Neutrophil (primary cell): ENCODE data around the gene KCTD2.

ENCODE experiments used
- H3K27ac ChIP-seq: fragments of 200-600 bp; sonication (generic); 2 replicates; pipeline ENCODE4 v1.5.1; 2016; ENCODE audit warnings: mild to moderate bottlenecking, moderate library complexity
- H3K27me3 ChIP-seq: fragments of 200-600 bp; sonication (generic); 2 replicates; pipeline ENCODE4 v1.6.0; 2016; ENCODE audit warnings: mild to moderate bottlenecking
- H3K36me3 ChIP-seq: fragments of 200-600 bp; sonication (generic); 2 replicates; pipeline ENCODE4 v1.5.1; 2017
- H3K4me1 ChIP-seq, 2 experiments: fragments of 200-600 bp in 1 of 2; sonication (generic) in 1 of 2; 1 replicate in 1 of 2; 2 replicates in 1 of 2; pipeline versions ENCODE4 v1.5.1 to v1.6.1; 2013 to 2016; ENCODE audit warnings: low read depth in 1 of 2, low read length in 1 of 2, mild to moderate bottlenecking in 1 of 2, moderate library complexity in 1 of 2; ENCODE audit not compliant: control insufficient read depth in 1 of 2, insufficient read depth in 1 of 2
- H3K4me3 ChIP-seq, 2 experiments: fragments of 200-600 bp in 1 of 2; sonication (generic) in 1 of 2; 1 replicate in 1 of 2; 2 replicates in 1 of 2; pipeline ENCODE4 v1.5.1; 2013 to 2016; ENCODE audit warnings: low read depth in 1 of 2, low read length in 1 of 2, mild to moderate bottlenecking in 1 of 2, moderate library complexity in 1 of 2
- H3K9me3 ChIP-seq: fragments of 200-600 bp; sonication (generic); 2 replicates; pipeline ENCODE4 v1.5.1; 2016
- TF ChIP-seq, protein P1 (sequence below): fragments of 200-600 bp; sonication (generic); IDR thresholded peaks from 2 replicates; pipeline ENCODE4 v1.5.1; 2016; ENCODE audit warnings: antibody characterized with exemption

KCTD2 gene

DNA sequence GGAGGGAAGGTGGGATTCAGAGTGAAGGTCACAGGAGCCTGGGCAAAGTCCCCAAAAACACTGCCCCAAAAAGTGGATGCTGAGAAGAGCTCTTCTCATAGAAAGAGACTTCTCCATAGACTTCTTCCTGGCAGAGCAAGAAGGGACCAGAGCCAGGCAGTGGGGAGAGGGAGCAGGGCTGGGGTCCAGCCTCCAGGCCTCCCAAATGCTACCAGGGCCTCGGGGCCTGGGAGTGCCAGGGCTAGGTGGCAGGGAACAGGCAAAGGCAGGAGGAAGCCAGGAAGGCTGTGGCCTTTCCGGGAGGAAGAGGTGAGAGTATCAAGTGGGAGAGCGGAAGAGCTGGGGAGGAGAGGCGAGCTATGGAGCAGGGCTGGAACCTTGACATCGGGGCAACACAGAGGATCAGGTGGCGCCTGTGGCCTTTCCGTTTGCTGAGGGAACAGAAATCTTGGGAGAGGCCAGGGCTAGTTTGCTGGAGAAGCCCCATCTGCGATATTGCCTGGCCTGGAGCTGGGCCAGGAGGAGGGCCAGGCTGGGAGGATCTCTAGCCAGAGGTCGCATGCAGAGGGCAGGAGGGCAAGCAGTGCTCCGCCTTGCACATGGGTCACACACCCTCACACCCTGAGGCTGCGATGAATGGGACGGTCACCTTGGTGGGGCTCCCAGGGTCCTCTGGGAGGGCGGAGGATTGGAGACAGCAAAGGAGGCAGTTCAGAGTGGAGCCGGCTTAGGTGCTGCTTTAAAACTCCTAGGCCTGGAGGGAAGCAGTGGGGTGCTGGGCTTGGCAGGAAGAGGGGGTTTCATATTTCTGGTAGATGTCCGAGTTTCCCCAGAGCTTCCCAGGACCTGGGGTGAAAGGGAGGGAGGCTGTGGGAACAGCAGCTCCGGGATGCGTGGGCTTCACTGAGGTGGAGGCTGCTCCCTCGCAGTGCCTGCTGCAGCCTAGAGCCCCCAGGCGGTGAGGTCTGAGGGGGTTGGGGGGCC is 44.1 kb downstream of the KCTD2 start:
- Histone ChIP-seq H3K27ac (peak overlapping the region; percentile 98), H3K4me3 (no peak overlapping the region), H3K36me3 (peaks cover 8% of the 10 kb centered on the region), H3K9me3 (no peaks in the 10 kb centered on the region), H3K27me3 (no peaks in the 10 kb centered on the region), H3K4me1 (peaks cover 79 to 86% of the 10 kb centered on the region in 2 experiments)
- TF ChIP-seq, protein P1, sequence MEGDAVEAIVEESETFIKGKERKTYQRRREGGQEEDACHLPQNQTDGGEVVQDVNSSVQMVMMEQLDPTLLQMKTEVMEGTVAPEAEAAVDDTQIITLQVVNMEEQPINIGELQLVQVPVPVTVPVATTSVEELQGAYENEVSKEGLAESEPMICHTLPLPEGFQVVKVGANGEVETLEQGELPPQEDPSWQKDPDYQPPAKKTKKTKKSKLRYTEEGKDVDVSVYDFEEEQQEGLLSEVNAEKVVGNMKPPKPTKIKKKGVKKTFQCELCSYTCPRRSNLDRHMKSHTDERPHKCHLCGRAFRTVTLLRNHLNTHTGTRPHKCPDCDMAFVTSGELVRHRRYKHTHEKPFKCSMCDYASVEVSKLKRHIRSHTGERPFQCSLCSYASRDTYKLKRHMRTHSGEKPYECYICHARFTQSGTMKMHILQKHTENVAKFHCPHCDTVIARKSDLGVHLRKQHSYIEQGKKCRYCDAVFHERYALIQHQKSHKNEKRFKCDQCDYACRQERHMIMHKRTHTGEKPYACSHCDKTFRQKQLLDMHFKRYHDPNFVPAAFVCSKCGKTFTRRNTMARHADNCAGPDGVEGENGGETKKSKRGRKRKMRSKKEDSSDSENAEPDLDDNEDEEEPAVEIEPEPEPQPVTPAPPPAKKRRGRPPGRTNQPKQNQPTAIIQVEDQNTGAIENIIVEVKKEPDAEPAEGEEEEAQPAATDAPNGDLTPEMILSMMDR: no peak

DNA sequence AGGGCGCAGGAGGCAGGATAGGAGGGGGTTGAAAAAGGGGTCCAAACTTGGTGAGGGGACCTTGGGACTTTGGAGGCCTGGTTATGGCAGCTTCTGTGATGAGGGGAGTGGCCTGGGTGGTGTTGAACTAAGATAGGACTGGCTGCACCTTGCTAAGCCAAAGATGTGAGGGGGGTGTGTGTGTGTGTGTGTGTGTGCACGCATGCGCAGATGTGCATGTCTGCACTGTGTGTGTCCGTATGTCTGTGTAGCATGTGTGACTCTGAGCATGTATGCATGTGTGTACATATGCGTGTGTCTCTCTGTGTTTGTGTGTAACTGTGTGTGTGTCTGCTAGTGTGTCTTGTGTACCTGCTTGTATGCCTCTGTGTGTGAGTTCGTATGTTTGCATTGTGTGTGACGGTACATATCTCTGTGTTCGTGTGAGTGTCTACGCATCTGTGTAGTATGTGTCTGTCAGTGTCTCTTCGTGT is 44.9 kb downstream of the KCTD2 start:
- Histone ChIP-seq H3K4me3 (peak overlapping the region in 1 of 2 experiments; percentile 42), H3K4me1 (peaks cover 86 to 94% of the 10 kb centered on the region in 2 experiments), H3K27me3 (no peaks in the 10 kb centered on the region), H3K27ac (peak overlapping the region; percentile 98), H3K9me3 (no peaks in the 10 kb centered on the region), H3K36me3 (peaks cover 8% of the 10 kb centered on the region)
- TF ChIP-seq, protein P1: no peak

GRCh38 chr17:75093548-75094158 is 46.6 kb downstream of the KCTD2 start:
- Histone ChIP-seq H3K27ac (peak overlapping the region; percentile 98), H3K27me3 (no peaks in the 10 kb centered on the region), H3K36me3 (peaks cover 24% of the 10 kb centered on the region), H3K4me3 (peak overlapping the region in 1 of 2 experiments; percentile 42), H3K4me1 (peaks cover 81 to 85% of the 10 kb centered on the region in 2 experiments), H3K9me3 (no peaks in the 10 kb centered on the region)
- TF ChIP-seq, protein P1: no peak

- H3K9me3 ChIP-seq: no peaks in the 10 kb centered on the region
These were observed 47.9 kb downstream of the KCTD2 start for GRCh38 chr17:75094871-75095399.

GRCh38 chr17:75096082-75096625 is 49.1 kb downstream of the KCTD2 start:
- Histone ChIP-seq H3K4me1 (peaks cover 57 to 61% of the 10 kb centered on the region in 2 experiments), H3K27me3 (no peaks in the 10 kb centered on the region), H3K9me3 (no peaks in the 10 kb centered on the region), H3K4me3 (peak overlapping the region; percentile 39 to 47), H3K36me3 (peaks cover 48% of the 10 kb centered on the region), H3K27ac (peak overlapping the region; percentile 98)
- TF ChIP-seq, protein P1: peak; percentile 29

More at GRCh38 chr17:75094871-75095399, 47.9 kb downstream of the KCTD2 start:
- H3K36me3 ChIP-seq: peaks cover 37% of the 10 kb centered on the region
- H3K27ac ChIP-seq: peak overlapping the region; percentile 98
- no peaks in the 10 kb centered on the region for H3K27me3 ChIP-seq
- TF ChIP-seq, protein P1: no peak
- H3K4me3 ChIP-seq: peak overlapping the region in 1 of 2 experiments; percentile 39
- peaks cover 68 to 73% of the 10 kb centered on the region in 2 experiments for H3K4me1 ChIP-seq
